SK-N-DZ (cell line): ENCODE data around the gene RPL5.

Experiments
- small RNA-seq, 2 experiments: library from RNA; depleted of rRNA; stranded (forward); fragments of <200 nt; gene quantifications; one replicate each; pipeline ENCODE3, GENCODE V24; 2014

RPL5 gene

Small RNA genes lying within 50 kb of the gene (small RNA-seq; reads per million reads assigned to genes)
- gene RF00432 (0 reads per million in 2 experiments), gene SNORA66 (11.5 to 20.1 reads per million in 2 experiments), gene SNORD21 (0 reads per million in 2 experiments)
